SK-N-SH (cell line): ENCODE data around the gene ACOT12.

Experiments used
- EP300 ChIP-seq, 2 experiments: IDR thresholded peaks; 2 replicates each; pipeline versions ENCODE4 v1.4.0 to v1.6.1; 2012; ENCODE audit warnings: borderline replicate concordance in 1 of 2, low read depth in 1 of 2, low read length in 1 of 2
- FOXJ3 ChIP-seq: sonication (generic); formaldehyde crosslinking; IDR thresholded peaks from 2 replicates; pipeline ENCODE4 v1.5.1; 2020; ENCODE audit warnings: mild to moderate bottlenecking, missing genetic modification reagents
- FOXM1 ChIP-seq: IDR thresholded peaks from 2 replicates; pipeline ENCODE4 v1.4.0; 2012; ENCODE audit warnings: low read depth, mild to moderate bottlenecking
- GABPA ChIP-seq: IDR thresholded peaks from 2 replicates; pipeline ENCODE4 v1.4.0; 2012; ENCODE audit warnings: low read depth, mild to moderate bottlenecking
- GATA2 ChIP-seq: sonication (generic); formaldehyde crosslinking; IDR thresholded peaks from 2 replicates; pipeline ENCODE4 v1.5.0; 2020; ENCODE audit warnings: mild to moderate bottlenecking, missing genetic modification reagents
- JUND ChIP-seq: IDR thresholded peaks from 2 replicates; pipeline ENCODE4 v1.4.0; 2012
- MEF2A ChIP-seq: IDR thresholded peaks from 2 replicates; pipeline ENCODE4 v1.4.0; 2012; ENCODE audit warnings: low read depth, borderline replicate concordance
- POLR2AphosphoS5 ChIP-seq: IDR thresholded peaks from 2 replicates; pipeline ENCODE4 v1.6.1; 2012; ENCODE audit warnings: low read depth, low read length
- RAD21 ChIP-seq: IDR thresholded peaks from 2 replicates; pipeline ENCODE4 v1.6.1; 2012; ENCODE audit warnings: mild to moderate bottlenecking, low read length
- SIN3A ChIP-seq: IDR thresholded peaks from 2 replicates; pipeline ENCODE4 v1.6.1; 2012; ENCODE audit warnings: low read depth, mild to moderate bottlenecking, low read length, moderate library complexity, borderline replicate concordance
- TF ChIP-seq, protein P1 (sequence below): IDR thresholded peaks from 2 replicates; pipeline ENCODE4 v1.6.1; 2012; ENCODE audit warnings: mild to moderate bottlenecking, low read depth, low read length, moderate library complexity
- TF ChIP-seq, protein P2 (sequence below): fragments of 200-600 bp; sonication (generic); IDR thresholded peaks from 2 replicates; pipeline ENCODE4 v1.6.1; 2017; ENCODE audit warnings: antibody characterized with exemption, mild to moderate bottlenecking, moderate library complexity
- TF ChIP-seq, protein P3 (sequence below): IDR thresholded peaks from 2 replicates; pipeline ENCODE4 v1.4.0; 2012; ENCODE audit warnings: low read depth

DNA sequence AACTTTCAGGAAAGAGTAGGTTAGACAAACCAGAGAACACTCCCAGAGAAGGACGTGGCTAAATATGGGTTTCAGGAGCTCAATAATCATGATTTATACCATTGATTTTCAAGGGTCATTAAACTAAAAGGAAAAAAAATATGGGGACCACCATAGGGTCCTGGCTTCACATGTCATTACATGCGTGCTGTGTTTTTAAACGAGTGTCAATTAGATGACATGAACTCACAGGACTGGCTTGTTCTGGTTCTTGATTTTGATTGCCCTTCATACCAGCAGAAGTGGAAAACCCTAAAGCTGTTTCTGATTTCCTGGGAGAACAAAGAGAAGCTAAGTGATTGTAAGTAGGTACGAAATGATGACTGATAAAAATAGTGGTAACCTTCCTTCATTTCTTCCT is 5.8 kb downstream of the ACOT12 start:
- TF ChIP-seq FOXM1 (no peak), JUND (no peak), EP300 (IDR thresholded peaks at IDR 0.05; ENCODE audit: borderline replicate concordance in 1 of 2, low read depth in 1 of 2, low read length in 1 of 2) (no peak), GATA2 (no peak), RAD21 (no peak), GABPA (no peak), SIN3A (no peak), FOXJ3 (no peak), MEF2A (no peak), POLR2AphosphoS5 (no peak)
- TF ChIP-seq, protein P1, sequence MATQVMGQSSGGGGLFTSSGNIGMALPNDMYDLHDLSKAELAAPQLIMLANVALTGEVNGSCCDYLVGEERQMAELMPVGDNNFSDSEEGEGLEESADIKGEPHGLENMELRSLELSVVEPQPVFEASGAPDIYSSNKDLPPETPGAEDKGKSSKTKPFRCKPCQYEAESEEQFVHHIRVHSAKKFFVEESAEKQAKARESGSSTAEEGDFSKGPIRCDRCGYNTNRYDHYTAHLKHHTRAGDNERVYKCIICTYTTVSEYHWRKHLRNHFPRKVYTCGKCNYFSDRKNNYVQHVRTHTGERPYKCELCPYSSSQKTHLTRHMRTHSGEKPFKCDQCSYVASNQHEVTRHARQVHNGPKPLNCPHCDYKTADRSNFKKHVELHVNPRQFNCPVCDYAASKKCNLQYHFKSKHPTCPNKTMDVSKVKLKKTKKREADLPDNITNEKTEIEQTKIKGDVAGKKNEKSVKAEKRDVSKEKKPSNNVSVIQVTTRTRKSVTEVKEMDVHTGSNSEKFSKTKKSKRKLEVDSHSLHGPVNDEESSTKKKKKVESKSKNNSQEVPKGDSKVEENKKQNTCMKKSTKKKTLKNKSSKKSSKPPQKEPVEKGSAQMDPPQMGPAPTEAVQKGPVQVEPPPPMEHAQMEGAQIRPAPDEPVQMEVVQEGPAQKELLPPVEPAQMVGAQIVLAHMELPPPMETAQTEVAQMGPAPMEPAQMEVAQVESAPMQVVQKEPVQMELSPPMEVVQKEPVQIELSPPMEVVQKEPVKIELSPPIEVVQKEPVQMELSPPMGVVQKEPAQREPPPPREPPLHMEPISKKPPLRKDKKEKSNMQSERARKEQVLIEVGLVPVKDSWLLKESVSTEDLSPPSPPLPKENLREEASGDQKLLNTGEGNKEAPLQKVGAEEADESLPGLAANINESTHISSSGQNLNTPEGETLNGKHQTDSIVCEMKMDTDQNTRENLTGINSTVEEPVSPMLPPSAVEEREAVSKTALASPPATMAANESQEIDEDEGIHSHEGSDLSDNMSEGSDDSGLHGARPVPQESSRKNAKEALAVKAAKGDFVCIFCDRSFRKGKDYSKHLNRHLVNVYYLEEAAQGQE = no peak
- TF ChIP-seq, protein P2, sequence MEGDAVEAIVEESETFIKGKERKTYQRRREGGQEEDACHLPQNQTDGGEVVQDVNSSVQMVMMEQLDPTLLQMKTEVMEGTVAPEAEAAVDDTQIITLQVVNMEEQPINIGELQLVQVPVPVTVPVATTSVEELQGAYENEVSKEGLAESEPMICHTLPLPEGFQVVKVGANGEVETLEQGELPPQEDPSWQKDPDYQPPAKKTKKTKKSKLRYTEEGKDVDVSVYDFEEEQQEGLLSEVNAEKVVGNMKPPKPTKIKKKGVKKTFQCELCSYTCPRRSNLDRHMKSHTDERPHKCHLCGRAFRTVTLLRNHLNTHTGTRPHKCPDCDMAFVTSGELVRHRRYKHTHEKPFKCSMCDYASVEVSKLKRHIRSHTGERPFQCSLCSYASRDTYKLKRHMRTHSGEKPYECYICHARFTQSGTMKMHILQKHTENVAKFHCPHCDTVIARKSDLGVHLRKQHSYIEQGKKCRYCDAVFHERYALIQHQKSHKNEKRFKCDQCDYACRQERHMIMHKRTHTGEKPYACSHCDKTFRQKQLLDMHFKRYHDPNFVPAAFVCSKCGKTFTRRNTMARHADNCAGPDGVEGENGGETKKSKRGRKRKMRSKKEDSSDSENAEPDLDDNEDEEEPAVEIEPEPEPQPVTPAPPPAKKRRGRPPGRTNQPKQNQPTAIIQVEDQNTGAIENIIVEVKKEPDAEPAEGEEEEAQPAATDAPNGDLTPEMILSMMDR = no peak
- TF ChIP-seq, protein P3, sequence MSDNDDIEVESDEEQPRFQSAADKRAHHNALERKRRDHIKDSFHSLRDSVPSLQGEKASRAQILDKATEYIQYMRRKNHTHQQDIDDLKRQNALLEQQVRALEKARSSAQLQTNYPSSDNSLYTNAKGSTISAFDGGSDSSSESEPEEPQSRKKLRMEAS = no peak
